ENCODE measurements around the gene BEAN1. TPM values are rescaled to one million over a fixed set of nuclear protein-coding genes. Genes with fewer than 3 reads are reported as not detected.
A peak's percentile ranks its signal among the peaks of the same experiment; 100 is the strongest.

Gene BEAN1
- total and polyA plus RNA-seq, 8 donors = 0.08 to 0.41 (median 0.14) TPM; not detected in 5

DNA sequence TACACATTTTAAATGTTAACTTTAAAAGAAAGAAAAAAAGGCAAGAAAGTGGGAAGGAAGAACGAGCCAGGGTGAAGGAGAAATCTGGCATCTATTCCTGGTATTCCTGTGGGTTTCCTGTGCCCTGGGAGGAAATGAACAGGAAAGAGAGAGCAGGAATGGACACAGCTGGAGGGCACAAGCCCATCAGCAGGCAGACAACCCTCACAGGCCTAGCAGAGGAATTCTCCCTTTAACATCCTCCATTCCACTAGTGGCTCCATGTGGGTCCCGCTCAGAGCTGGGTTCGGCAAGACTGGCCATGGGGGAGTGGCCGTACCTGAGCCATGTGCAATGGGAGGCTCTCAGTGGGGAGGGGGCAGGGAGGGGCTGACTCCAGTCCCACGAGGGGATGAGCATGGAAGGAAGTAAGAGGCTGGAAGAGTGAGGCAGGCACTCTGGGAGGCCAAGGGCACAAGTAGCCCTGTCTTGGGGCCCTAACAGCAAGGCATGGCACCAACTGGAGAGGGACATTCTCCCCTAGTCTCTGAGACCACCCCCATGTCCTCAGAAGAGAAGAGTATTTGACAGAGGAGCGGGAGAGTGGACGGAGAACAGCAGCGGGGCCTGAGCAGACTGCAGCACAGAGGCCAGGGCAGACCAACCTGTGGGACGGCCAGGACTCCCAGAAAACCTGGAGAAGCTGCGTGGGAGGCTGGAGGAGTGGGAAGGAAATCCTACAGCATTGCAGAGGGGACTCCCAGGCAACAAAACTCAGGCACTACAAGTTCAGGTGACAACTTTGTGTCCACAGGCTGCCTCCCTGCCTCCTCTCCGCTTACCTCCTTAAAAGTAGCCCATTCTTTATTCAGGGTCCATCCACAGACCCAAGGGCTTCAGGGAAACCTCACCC, 92.6 kb downstream of the BEAN1 start:
- H3K9me3 ChIP-seq = no peaks in the 10 kb centered on the region
- H3K4me3 ChIP-seq = no peak overlapping the region
- FAIRE-seq (no peak), ATAC-seq (no peak), DNase-seq (peak in 1 of 6 donors; percentile 34)
- H3K27me3 ChIP-seq = no peaks in the 10 kb centered on the region
- no peak for TF ChIP-seq CTCF (IDR thresholded peaks at IDR 0.05)
- intact Hi-C loops (cut with DNase I) = no loop called here
- WGBS, 2 donors = 92% methylated on average over 11 of the region's 11 CpGs
- no peaks in the 10 kb centered on the region for H3K36me3 ChIP-seq
- H3K4me1 ChIP-seq = peaks cover 19 to 32% (median 20%) of the 10 kb centered on the region in 3 donors
- H3K27ac ChIP-seq = peak overlapping the region in 2 of 4 donors; percentile 71 to 96

DNA sequence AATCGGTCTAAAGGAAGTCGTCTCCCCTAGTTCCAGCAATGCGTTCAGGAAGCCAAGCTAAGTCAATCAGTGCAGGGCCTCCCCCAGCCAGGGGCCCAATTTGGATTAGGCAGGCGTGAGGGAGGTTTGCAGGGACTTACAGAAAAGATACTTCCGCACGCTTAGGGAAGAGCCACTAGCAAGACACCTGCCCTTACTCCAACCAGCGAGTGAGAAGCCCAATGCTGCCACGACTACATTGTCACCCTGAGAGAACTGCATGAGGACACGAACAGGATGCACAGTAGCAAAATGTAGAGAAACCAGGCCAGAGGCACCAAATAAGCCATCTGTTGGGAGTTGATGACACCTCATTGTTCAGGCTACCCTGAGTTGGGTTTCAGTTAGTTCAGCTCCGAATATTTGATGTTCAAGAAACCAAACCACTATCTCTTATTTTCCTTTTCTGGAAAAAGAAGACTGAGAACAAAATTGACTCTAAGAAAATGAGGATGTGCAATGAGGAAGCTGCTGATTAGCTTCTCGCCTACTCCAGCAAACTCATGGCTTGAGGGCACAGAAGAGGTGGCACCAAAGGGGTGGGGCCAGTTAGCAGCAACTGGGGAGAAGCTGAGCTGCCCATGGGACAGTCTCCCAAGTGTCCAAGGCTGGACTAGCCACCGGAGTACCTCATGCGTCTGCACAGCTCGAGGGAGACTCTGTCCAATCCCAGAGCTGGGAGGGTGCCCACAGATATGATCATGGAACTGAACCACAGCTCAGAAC, 93.5 kb downstream of the BEAN1 start:
- H3K27me3 ChIP-seq = no peaks in the 10 kb centered on the region
- DNase-seq = no peak
- peaks cover 19 to 28% (median 20%) of the 10 kb centered on the region in 3 donors for H3K4me1 ChIP-seq
- 90 to 92% methylated on average over 14 of the region's 14 CpGs for WGBS, 2 donors
- H3K36me3 ChIP-seq = peaks cover 0 to 7% (median 0%) of the 10 kb centered on the region in 3 donors
- H3K9me3 ChIP-seq = no peaks in the 10 kb centered on the region
- H3K4me3 ChIP-seq = no peak overlapping the region
- TF ChIP-seq CTCF (IDR thresholded peaks at IDR 0.05) = no peak
- no peak for FAIRE-seq
- intact Hi-C loops (cut with DNase I) = no loop called here
- peak in 1 of 4 donors; percentile 4 for ATAC-seq
- H3K27ac ChIP-seq = peak overlapping the region in 2 of 4 donors; percentile 71 to 96

DNA sequence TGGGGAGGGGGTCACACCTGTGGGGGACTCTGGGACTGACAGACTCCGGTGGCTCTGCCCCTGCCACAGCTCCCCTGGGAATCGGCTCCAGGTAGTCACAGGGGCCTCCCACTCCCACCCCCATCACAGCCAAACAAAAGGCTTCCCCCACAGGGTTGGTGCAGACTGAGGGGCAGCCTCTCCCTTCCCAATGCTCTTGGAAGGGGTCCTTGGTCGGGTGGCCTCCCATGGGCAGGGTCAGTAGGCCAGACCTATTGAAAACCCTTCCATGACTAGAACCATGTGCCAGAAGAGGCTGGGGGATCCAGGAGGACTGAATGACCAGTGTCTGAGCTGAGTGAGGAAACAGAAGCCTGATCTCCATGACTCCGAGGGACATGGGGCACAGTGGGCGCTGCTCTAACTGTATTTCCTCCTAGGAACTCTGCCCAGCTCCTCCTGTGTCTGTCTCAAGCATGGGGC, 94.2 kb downstream of the BEAN1 start:
- FAIRE-seq (no peak), DNase-seq (no peak), ATAC-seq (no peak)
- WGBS, 2 donors = 92 to 96% methylated on average over 5 of the region's 5 CpGs
- H3K27me3 ChIP-seq = no peaks in the 10 kb centered on the region
- H3K36me3 ChIP-seq = peaks cover 0 to 10% (median 0%) of the 10 kb centered on the region in 3 donors
- no peak for TF ChIP-seq CTCF (IDR thresholded peaks at IDR 0.05)
- H3K4me1 ChIP-seq = peaks cover 15 to 21% (median 17%) of the 10 kb centered on the region in 3 donors
- intact Hi-C loops (cut with DNase I) = no loop called here
- H3K9me3 ChIP-seq = no peaks in the 10 kb centered on the region
- H3K27ac ChIP-seq = peak overlapping the region in 2 of 4 donors; percentile 42 to 96
- H3K4me3 ChIP-seq = no peak overlapping the region

- intact Hi-C loops (cut with DNase I) = no loop called here
- peak overlapping the region in 2 of 4 donors; percentile 42 to 96 for H3K27ac ChIP-seq
- FAIRE-seq = no peak
- no peaks in the 10 kb centered on the region for H3K27me3 ChIP-seq
- 86 to 88% methylated on average over 17 of the region's 17 CpGs for WGBS, 2 donors
- TF ChIP-seq CTCF (IDR thresholded peaks at IDR 0.05) = no peak
- DNase-seq = peak in 1 of 6 donors; percentile 53
- H3K4me1 ChIP-seq = peaks cover 9 to 16% (median 11%) of the 10 kb centered on the region in 3 donors
- peak in 3 of 4 donors; percentile 9 to 45 (median 28) for ATAC-seq
- H3K36me3 ChIP-seq = peaks cover 0 to 12% (median 0%) of the 10 kb centered on the region in 3 donors
- no peaks in the 10 kb centered on the region for H3K9me3 ChIP-seq
- H3K4me3 ChIP-seq = no peak overlapping the region
Measured at GRCh38 chr16:66521951-66522771, 95.1 kb downstream of the BEAN1 start.

All from pancreas (tissue), 10 donors.